GOT3 (cell line): ENCODE data around the gene SMG5.
"Not testable (repeated sequence)": the region's sequence is repeated elsewhere in the genome, so short reads cannot be mapped to it uniquely, and the experiment has no call there.

ENCODE experiments used
- DNase-seq: peaks from one replicate; lab custom pipeline; 2025; ENCODE audit warnings: mixed read lengths; lab: John Stamatoyannopoulos, UW

Gene SMG5

DNA sequence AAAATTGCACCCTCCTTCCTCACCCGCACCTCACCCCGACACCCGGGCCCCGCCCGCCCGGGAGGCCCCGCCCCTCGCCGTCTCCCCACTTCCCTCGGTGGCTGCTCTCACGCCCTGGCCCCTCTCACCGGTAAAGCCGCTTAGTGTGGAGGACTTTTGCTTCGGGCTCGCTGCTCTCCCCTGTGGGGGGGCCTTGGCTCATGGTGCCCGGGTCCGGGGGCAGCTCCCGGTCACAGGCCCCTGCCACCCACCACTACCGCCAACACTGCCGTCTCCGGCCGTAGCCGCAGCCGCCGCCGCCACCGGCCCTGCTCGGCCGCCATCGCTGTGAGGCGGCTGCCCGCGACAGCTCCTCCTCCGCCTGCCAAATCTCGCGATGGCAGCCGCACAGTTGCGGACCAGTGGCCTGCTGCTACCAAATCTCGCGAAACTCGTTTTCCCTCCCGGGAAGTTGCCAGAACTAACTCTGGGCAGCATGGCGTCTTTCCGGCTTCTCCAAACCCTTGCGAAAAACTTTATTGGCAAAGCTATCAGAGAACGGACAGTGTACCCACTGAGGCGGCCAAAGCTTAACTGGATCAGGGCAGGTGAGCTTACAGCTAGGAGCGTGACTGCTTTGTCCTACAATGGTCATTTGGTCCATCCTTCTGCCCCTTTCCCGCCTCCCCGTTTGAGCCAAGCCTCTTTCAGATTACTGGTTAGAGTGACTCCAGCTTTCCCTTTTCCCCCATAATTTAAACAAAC lies at the start of gene SMG5:
Gene SMG5 (minus strand): TSS at position 347 of the 744 bp plus-strand sequence. CDS start 145 bp downstream, at position 202.
- peak; percentile 84 for DNase-seq

DNA sequence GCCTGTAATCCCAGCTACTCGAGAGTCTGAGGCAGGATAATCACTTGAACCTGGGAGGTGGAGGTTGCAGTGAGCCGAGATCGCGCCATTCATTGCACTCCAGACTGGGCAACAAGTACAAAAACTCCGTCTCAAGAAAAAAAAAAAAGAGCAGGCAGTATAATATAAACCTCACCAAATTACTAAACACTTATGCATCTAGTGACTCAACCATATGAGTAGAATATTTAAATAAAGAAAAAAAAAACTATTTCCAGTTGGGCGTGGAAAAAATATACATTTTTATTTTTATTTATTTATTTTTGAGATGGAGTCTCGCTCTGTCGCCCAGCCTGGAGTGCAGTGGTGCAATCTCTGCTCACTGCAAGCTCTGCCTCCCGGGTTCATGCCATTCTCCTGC lies 40.6 kb upstream of the SMG5 start:
- DNase-seq: not testable (repeated sequence)

- no peak for DNase-seq
Observed at GRCh38 chr1:156320560-156320959, 37.9 kb upstream of the SMG5 start.

DNA sequence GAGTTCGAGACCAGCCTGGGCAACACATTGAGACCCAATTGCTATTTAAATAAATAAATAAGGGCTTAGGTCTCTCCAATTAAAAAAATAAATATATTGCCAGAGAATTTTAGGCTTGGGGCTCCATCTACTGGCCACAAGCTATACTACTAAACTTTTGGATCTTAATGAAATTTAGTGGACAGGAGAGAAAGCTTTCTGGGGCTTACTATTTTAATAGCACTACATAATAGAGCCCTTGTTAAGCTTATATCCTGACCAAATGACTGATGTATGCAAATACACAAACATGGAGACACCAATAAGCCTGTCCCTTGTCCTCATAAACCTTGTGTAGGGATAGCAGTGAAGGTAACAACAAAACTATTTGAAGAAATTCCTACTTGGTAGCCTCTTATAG lies 37.0 kb upstream of the SMG5 start:
- no peak for DNase-seq

DNA sequence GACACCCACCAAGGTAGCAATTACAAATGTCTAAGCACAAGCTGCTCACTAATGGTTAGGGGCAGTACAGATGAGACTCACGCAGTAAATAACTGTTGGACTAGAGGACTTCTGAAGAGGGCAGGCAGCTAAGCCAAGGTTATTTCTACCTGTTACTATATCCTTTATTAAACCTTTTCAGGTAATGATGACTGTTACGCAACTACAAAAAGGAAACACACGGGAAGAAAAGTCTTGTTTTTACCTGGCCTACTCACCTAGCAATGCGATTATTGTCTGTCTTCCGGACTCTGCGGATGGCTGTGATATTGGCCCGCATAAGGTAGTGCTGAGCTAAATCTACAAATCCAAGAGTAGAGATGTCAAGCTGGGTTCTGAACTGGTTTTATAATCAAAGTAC lies 34.3 kb upstream of the SMG5 start:
- no peak for DNase-seq

DNA sequence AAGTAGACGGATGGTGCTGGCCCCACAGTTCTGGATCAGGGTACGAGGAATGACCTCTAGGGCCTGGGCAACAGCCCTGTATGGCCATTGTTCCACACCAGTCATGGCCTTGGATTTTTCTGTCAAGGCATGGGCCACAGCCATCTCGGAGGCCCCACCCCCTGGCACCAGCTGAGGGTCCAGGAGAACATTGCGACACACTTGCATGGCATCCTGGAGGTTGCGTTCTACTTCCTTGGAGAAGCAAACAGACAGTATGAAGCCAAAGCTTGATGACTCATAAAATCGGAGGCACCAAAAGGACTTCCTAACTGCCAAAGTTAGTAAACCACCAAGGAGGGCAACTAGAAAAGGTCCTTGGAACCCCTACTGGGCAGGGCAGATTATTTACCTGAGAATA lies 28.3 kb upstream of the SMG5 start:
- DNase-seq: no peak

DNA sequence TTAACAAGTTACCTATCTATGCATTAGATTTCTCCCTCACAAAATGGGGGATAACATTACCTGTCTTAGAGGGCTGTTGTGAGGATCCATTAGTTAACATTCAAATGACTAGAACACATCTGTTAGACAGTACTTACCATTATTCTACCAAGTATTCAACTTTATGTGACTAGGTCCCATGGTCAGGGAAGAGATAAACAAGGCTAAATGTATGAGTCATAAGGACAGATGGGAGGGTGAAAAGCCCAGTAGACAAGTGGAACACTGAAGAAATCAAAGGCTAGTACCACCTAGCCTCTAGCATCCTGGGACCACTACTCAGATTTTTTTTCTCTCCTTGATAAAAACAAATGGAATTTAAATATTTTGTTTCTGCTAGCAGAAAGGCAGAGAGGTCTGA lies 25.5 kb upstream of the SMG5 start:
- no peak for DNase-seq

- DNase-seq: no peak
Observed at GRCh38 chr1:156305215-156305614, 22.6 kb upstream of the SMG5 start.

DNA sequence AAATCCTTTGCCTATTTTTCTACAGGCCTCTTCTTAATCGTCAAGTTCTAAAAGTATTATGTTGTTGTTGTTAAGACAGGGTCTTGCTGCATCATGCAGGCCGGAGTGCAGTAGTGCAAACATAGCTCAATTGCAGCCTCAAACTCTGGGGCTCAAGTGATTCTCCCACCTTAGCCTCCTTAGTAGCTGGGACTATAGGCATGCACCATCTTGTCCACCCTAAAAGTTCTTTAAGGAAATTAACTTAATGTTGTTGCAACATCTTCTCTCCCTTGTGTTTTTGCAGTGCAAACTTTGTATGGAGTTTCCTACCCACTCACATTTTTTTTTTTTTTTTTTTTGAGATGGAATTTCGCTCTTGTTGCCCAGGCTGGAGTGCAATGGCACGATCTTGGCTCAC lies 20.6 kb upstream of the SMG5 start:
- DNase-seq: no peak

GRCh38 chr1:156298852-156299357 lies 16.3 kb upstream of the SMG5 start, which contains the start of gene VHLL:
VHLL (minus strand) TSS chr1:156299307; CDS start chr1:156299189, 118 bp downstream.
- DNase-seq: no peak

DNA sequence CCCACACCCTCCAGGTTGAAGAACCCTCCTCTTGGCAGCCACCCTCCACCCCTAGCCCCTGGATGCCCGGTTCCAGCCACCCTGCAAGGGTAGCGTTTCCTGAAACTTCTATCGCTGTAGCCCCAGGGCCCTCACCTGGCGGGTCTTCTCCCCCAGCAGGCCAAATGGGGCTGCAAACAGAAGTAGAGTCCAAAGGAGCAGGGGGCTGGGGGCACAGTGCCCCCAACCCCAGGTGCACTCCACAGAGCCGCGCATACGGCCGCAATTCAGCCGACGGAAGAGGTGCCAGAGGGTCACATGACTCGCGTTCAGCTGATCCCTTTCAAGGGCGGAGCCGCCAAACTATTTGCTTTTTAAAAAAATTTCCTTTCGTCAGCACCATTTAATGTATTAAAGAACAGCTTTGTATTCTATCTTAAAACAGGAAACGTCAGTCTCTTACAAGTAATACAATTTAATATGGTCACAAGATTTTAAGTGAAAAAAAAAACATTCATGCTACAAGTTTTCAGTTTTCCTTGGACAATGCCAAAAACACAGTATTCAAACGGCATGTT lies 12.8 kb upstream of the SMG5 start, which contains the start of gene GLMP:
Gene GLMP (minus strand): TSS at position 289 of the 557 bp plus-strand sequence. CDS start 34 bp downstream, at position 255.
- DNase-seq: no peak

- DNase-seq: no peak
Observed at GRCh38 chr1:156293895-156294294, 11.3 kb upstream of the SMG5 start.

- DNase-seq: no peak
Observed at GRCh38 chr1:156293098-156293434, 10.4 kb upstream of the SMG5 start.

- DNase-seq: peak; percentile 78
Observed at GRCh38 chr1:156291226-156292061, 8.8 kb upstream of the SMG5 start.

- no peak for DNase-seq
Observed at GRCh38 chr1:156289857-156290256, 7.2 kb upstream of the SMG5 start.

- no peak for DNase-seq
Observed at GRCh38 chr1:156286061-156286460, 3.4 kb upstream of the SMG5 start.

GRCh38 chr1:156285437-156285836 lies 2.8 kb upstream of the SMG5 start:
- DNase-seq: no peak

DNA sequence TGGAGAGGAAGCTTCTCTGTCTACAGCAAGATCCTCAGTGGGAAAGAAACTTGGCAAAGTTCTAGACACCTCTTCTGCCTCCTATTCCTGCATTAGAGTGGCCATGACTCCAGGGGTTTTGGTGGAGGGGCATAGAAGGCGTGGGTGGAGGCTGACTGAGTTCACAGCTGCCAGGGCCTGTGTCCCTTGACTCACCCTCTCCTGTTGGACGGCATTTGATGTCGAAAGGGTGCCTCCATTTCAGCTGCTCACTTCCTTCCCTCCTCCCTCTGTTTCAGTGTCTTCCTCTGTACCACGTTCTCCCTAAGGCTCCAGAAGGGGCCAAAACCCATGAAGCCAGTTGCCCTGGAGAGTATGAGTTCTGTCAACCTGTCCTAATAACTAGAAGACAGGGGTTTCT lies 2.1 kb upstream of the SMG5 start:
- DNase-seq: no peak

DNA sequence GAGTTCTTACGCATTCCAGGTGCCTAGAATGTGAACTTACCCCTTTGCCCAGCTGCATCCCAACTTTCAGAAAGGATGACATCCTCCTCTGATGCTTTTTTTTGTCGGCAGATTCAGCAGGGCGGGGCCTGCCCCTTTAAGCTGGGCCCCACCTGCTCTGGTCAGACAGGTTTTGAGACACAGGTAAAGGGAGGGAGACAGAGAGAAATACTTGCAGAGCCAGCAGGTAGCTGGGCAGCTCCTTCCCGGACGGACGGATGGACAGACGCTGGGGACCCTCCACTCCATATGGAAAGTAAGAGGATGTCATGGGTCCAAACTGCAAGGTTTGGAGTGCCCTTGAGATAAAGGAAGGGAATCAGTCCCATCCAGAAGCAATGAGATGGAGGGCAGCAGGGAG lies 1.5 kb upstream of the SMG5 start, which contains the start of gene TMEM79:
Gene TMEM79 (plus strand): TSS at position 214 of the 400 bp plus-strand sequence. CDS start 902 bp downstream, outside the sequence.
- no peak for DNase-seq

GRCh38 chr1:156283521-156283920 lies 896 bp upstream of the SMG5 start:
- no peak for DNase-seq

DNA sequence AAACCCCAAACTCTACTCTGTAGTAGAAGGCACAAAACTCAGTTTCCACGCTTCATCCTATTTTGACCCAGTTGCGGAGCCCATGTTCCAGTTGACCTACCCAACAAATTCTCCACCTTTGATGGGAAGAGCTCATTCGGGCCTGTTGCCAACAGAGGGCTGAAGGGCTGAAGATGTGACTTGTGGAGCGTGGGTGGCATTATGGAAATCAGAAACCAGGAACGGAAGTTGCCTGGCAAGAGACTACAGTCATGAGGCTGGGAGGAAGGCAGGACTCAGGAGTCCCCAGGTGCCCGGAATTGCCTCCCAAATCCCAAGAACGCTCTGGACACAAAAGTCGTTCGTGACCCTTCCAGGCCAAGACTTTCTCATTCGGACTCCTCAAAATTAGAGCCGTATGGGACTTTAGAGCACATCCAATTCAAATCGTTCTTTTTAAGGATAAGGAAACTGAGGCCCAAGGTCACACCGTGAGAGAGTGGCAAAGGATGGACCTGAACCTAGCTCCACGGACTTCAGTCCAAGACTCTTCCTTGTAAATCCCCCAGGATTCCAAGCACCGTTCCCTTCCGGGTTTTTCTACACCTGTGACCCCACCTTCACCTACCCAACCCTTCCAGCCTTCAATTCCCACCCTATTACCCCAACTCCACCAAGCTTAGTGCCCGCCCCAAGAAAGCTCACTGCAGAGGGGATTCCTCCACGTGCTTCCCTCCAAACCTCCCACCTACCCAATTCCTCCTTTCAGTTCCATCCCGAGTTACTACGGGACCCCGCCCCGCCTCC lies 739 bp downstream of the SMG5 start:
- no peak for DNase-seq

- DNase-seq: no peak
Observed at GRCh38 chr1:156281281-156281680, 1.3 kb downstream of the SMG5 start.
